Calu3 (cell line): Measurements from ENCODE around the gene NUDT7. TPM values are rescaled to one million over a fixed set of nuclear protein-coding genes. Genes with fewer than 3 reads are reported as not detected.

Experiments used
- BruUV-seq: library from RNA; stranded (reverse); fragments of 400-500 nt; replicated peaks from 2 replicates; lab custom pipeline; 2021; lab: Mats Ljungman, UMichigan
- CTCF ChIA-PET: fragments of 300-600 bp; sonication (Branson Sonifier 250); formaldehyde crosslinking; loops from one replicate; lab custom pipeline; 2022; ENCODE audit warnings: antibody characterized with exemption; lab: Charles Lee
- DNase-seq: peaks from one replicate; pipeline ENCODE4 v3.0.0; 2022
- H3K27ac Mint-ChIP-seq: one replicate; pipeline ENCODE4 v1.8.0; 2022; ENCODE audit warnings: mixed read lengths; ENCODE audit not compliant: unreplicated experiment
- H3K27me3 Mint-ChIP-seq: one replicate; pipeline ENCODE4 v1.8.0; 2022; ENCODE audit warnings: mixed read lengths; ENCODE audit not compliant: unreplicated experiment
- H3K36me3 Mint-ChIP-seq: one replicate; pipeline ENCODE4 v1.8.0; 2022; ENCODE audit warnings: mild to moderate bottlenecking, moderate library complexity, mixed read lengths; ENCODE audit not compliant: insufficient read depth, unreplicated experiment
- H3K4me1 Mint-ChIP-seq: one replicate; pipeline ENCODE4 v1.8.0; 2022; ENCODE audit warnings: mild to moderate bottlenecking, low read depth, mixed read lengths; ENCODE audit not compliant: unreplicated experiment
- H3K4me3 Mint-ChIP-seq: one replicate; pipeline ENCODE4 v1.8.0; 2022; ENCODE audit warnings: mild to moderate bottlenecking, low read depth, moderate library complexity, mixed read lengths; ENCODE audit not compliant: unreplicated experiment
- H3K9me3 Mint-ChIP-seq: one replicate; pipeline ENCODE4 v1.8.0; 2022; ENCODE audit warnings: low read depth, mixed read lengths; ENCODE audit not compliant: unreplicated experiment
- CTCF ChIP-seq: fragments of 200-600 bp; IDR thresholded peaks from one replicate; pipeline ENCODE4 v1.8.0; 2022; ENCODE audit warnings: antibody characterized with exemption; ENCODE audit not compliant: unreplicated experiment
- intact Hi-C: fragments of 100-400 bp; cut with micrococcal nuclease; formaldehyde crosslinking; loops from one replicate; pipeline ENCODE4 v1.10.0; 2022; ENCODE audit not compliant: unreplicated experiment
- total RNA-seq: library from RNA; stranded (reverse); gene quantifications from 2 replicates; pipeline ENCODE4 v1.2.3, GENCODE V29; 2022

NUDT7 gene
- total RNA-seq, 1 experiment from 2014 or later, result 6.1 TPM

GRCh38 chr16:77784441-77785372 is 62.4 kb downstream of the NUDT7 start:
- Mint-ChIP-seq H3K4me3 (no peak overlapping the region), H3K4me1 (no peaks in the 10 kb centered on the region), H3K27me3 (peaks cover 25% of the 10 kb centered on the region), H3K9me3 (peaks cover 3% of the 10 kb centered on the region), H3K36me3 (no peaks in the 10 kb centered on the region), H3K27ac (no peak overlapping the region)
- intact Hi-C loops, result no loop called here
- TF ChIP-seq CTCF, result no peak
- DNase-seq, result no peak
- no TSS peak for BruUV-seq
- CTCF ChIA-PET, result no interaction called here

- peaks cover 3% of the 10 kb centered on the region for H3K9me3 Mint-ChIP-seq
- no peak overlapping the region for H3K4me3 Mint-ChIP-seq
- CTCF ChIA-PET, result no interaction called here
- no peak for TF ChIP-seq CTCF
- intact Hi-C loops, result no loop called here
- no peak overlapping the region for H3K27ac Mint-ChIP-seq
- DNase-seq, result no peak
- H3K4me1 Mint-ChIP-seq, result no peaks in the 10 kb centered on the region
- BruUV-seq, result no TSS peak
- H3K36me3 Mint-ChIP-seq, result no peaks in the 10 kb centered on the region
- peaks cover 25% of the 10 kb centered on the region for H3K27me3 Mint-ChIP-seq
These were observed 63.1 kb downstream of the NUDT7 start for GRCh38 chr16:77785373-77785764.

- Mint-ChIP-seq H3K9me3 (peaks cover 3% of the 10 kb centered on the region), H3K4me3 (no peak overlapping the region), H3K27ac (no peak overlapping the region), H3K4me1 (no peaks in the 10 kb centered on the region), H3K27me3 (peaks cover 25% of the 10 kb centered on the region), H3K36me3 (no peaks in the 10 kb centered on the region)
- intact Hi-C loops, result no loop called here
- CTCF ChIA-PET, result interaction anchor here (0.6 kb wide), 1 partner anchor 399 kb away, joined by 4 read pairs; no protein-coding TSS in a partner anchor
- no peak for TF ChIP-seq CTCF
- no peak for DNase-seq
- no TSS peak for BruUV-seq
These were observed 64.0 kb downstream of the NUDT7 start for GRCh38 chr16:77786186-77786847.

- no peak for TF ChIP-seq CTCF
- peaks cover 25% of the 10 kb centered on the region for H3K27me3 Mint-ChIP-seq
- CTCF ChIA-PET, result no interaction called here
- intact Hi-C loops, result no loop called here
- DNase-seq, result no peak
- no peak overlapping the region for H3K27ac Mint-ChIP-seq
- H3K36me3 Mint-ChIP-seq, result no peaks in the 10 kb centered on the region
- no peaks in the 10 kb centered on the region for H3K4me1 Mint-ChIP-seq
- no peak overlapping the region for H3K4me3 Mint-ChIP-seq
- no TSS peak for BruUV-seq
- peaks cover 2% of the 10 kb centered on the region for H3K9me3 Mint-ChIP-seq
These were observed 65.1 kb downstream of the NUDT7 start for GRCh38 chr16:77787452-77787851.
